ENCODE results near the gene GOLGA6A.

DNA sequence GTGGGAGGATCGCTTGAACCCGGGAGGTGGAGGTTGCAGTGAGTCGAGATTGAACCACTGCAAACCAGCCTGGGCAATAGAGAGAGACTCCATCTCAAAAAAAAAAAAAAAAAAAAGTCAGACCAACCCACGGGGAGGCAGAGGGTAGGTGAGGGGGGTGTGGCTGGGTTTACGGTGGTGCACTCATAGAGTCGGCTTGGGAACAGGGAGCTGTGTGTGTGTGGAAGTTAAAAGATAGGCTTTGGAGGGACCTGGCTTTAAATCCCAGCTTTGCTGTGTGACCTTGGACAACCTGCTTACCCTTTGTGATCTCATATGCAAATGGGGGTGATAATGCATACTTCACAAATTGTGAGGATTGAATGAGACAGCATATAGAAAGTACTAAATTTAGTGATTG is 38.1 kb upstream of the GOLGA6A start:
- TF ChIP-seq, protein P1, sequence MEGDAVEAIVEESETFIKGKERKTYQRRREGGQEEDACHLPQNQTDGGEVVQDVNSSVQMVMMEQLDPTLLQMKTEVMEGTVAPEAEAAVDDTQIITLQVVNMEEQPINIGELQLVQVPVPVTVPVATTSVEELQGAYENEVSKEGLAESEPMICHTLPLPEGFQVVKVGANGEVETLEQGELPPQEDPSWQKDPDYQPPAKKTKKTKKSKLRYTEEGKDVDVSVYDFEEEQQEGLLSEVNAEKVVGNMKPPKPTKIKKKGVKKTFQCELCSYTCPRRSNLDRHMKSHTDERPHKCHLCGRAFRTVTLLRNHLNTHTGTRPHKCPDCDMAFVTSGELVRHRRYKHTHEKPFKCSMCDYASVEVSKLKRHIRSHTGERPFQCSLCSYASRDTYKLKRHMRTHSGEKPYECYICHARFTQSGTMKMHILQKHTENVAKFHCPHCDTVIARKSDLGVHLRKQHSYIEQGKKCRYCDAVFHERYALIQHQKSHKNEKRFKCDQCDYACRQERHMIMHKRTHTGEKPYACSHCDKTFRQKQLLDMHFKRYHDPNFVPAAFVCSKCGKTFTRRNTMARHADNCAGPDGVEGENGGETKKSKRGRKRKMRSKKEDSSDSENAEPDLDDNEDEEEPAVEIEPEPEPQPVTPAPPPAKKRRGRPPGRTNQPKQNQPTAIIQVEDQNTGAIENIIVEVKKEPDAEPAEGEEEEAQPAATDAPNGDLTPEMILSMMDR (IDR thresholded peaks at IDR 0.05), result no peak
- no peak for TF ChIP-seq ZFX (IDR thresholded peaks at IDR 0.05; ENCODE audit: borderline replicate concordance)
